H1 (cell line): Measurements from ENCODE around the gene KHDC4. TPM values are rescaled to one million over a fixed set of nuclear protein-coding genes. Genes with fewer than 3 reads are reported as not detected.

Source experiments
- CTCF ChIA-PET: fragments of 300-600 bp; sonication (Branson Sonifier 250); formaldehyde crosslinking; loops from one replicate; lab custom pipeline; 2021; ENCODE audit not compliant: partially characterized antibody; lab: Charles Lee
- POLR2A ChIA-PET: fragments of 300-600 bp; sonication (Branson Sonifier 250); formaldehyde crosslinking; loops from one replicate; lab custom pipeline; 2021; ENCODE audit warnings: inconsistent platforms; ENCODE audit not compliant: partially characterized antibody; lab: Charles Lee
- DNase-seq, 2 experiments: peaks; one replicate each; pipeline versions ENCODE4 v3.0.0 to v3.0.0-alpha.2; 2010 to 2022; ENCODE audit warnings: low spot score in 2 of 2, low read depth in 1 of 2, mixed read lengths in 1 of 2
- FAIRE-seq: peaks from 2 replicates; lab custom pipeline; 2011; peaks lifted over from hg19 to GRCh38; lab: Jason Lieb, UNC
- H2AFZ ChIP-seq: 2 replicates; pipeline ENCODE4 v1.8.1; 2012; ENCODE audit warnings: low read length, inconsistent platforms
- H2AK5ac ChIP-seq: 2 replicates; pipeline ENCODE4 v1.6.1; 2013; ENCODE audit warnings: low read depth, low read length
- H2BK120ac ChIP-seq: replicated peaks from 2 replicates; pipeline ENCODE3; 2013; ENCODE audit warnings: low read depth, low read length, inconsistent platforms
- H2BK12ac ChIP-seq: 2 replicates; pipeline ENCODE4 v1.6.1; 2013; ENCODE audit warnings: low read depth, low read length
- H2BK15ac ChIP-seq: 2 replicates; pipeline ENCODE4 v1.6.1; 2013; ENCODE audit warnings: low read length
- H2BK20ac ChIP-seq: 2 replicates; pipeline ENCODE4 v1.6.1; 2013; ENCODE audit warnings: low read length
- H2BK5ac ChIP-seq: 2 replicates; pipeline ENCODE4 v1.6.1; 2013; ENCODE audit warnings: low read depth, low read length
- H3K14ac ChIP-seq: 2 replicates; pipeline ENCODE4 v1.6.1; 2013; ENCODE audit warnings: inconsistent platforms; ENCODE audit not compliant: insufficient read length
- H3K18ac ChIP-seq: 2 replicates; pipeline ENCODE4 v1.6.1; 2013; ENCODE audit warnings: low read length; ENCODE audit errors: extremely low read depth
- H3K23ac ChIP-seq: 2 replicates; pipeline ENCODE4 v1.6.1; 2013; ENCODE audit warnings: inconsistent platforms; ENCODE audit not compliant: insufficient read length
- H3K23me2 ChIP-seq: 2 replicates; pipeline ENCODE4 v1.6.1; 2013; ENCODE audit warnings: low read depth, low read length
- H3K27ac ChIP-seq: 2 replicates; pipeline ENCODE4 v1.6.1; 2011; ENCODE audit warnings: low read depth, low read length, inconsistent platforms
- H3K27me3 ChIP-seq, 4 experiments: replicated peaks in 1 of 4; 1 replicate in 1 of 4; 2 replicates in 3 of 4; pipeline versions ENCODE4 v1.6.1 to v1.8.1; 2011 to 2013; ENCODE audit warnings: low read length in 3 of 4, mild to moderate bottlenecking in 3 of 4, inconsistent platforms in 2 of 4, mixed read lengths in 2 of 4, moderate library complexity in 1 of 4; ENCODE audit not compliant: control insufficient read depth in 3 of 4, insufficient read depth in 3 of 4; ENCODE audit errors: extremely low read depth in 1 of 4
- H3K36me3 ChIP-seq, 4 experiments: 2 replicates each; pipeline versions ENCODE4 v1.6.1 to v1.8.1; 2011 to 2013; ENCODE audit warnings: mild to moderate bottlenecking in 4 of 4, low read length in 3 of 4, moderate library complexity in 2 of 4, control low read depth in 1 of 4, inconsistent platforms in 1 of 4; ENCODE audit not compliant: insufficient read depth in 4 of 4, control insufficient read depth in 2 of 4
- H3K4ac ChIP-seq: replicated peaks from 2 replicates; pipeline ENCODE3; 2013; ENCODE audit warnings: low read length, low read depth, mixed read lengths, inconsistent platforms; ENCODE audit not compliant: insufficient read length
- H3K4me1 ChIP-seq, 4 experiments: replicated peaks in 1 of 4; 1 replicate in 1 of 4; 2 replicates in 3 of 4; pipeline versions ENCODE4 v1.6.1 to v1.8.1; 2011 to 2013; ENCODE audit warnings: low read length in 3 of 4, inconsistent platforms in 2 of 4, mixed read lengths in 1 of 4; ENCODE audit not compliant: insufficient read depth in 4 of 4, control insufficient read depth in 3 of 4
- H3K4me2 ChIP-seq, 2 experiments: 2 replicates each; pipeline versions ENCODE4 v1.6.1 to v1.8.1; 2011 to 2013; ENCODE audit warnings: low read depth in 2 of 2, low read length in 2 of 2, control low read depth in 1 of 2, inconsistent platforms in 1 of 2, mild to moderate bottlenecking in 1 of 2; ENCODE audit not compliant: insufficient read depth in 1 of 2
- H3K4me3 ChIP-seq, 4 experiments: fragments of 200-600, 300-600 bp in 1 of 4; sonication (generic), shearing (Covaris generic), sonication (Bioruptor Twin) in 1 of 4; 2 replicates each; pipeline versions ENCODE4 v1.5.1 to v1.8.1; 2011 to 2016; ENCODE audit warnings: low read length in 4 of 4, low read depth in 3 of 4, control low read depth in 2 of 4, inconsistent platforms in 2 of 4, mild to moderate bottlenecking in 2 of 4, mixed read lengths in 1 of 4, moderate library complexity in 1 of 4; ENCODE audit not compliant: insufficient read depth in 2 of 4; ENCODE audit errors: extremely low read depth in 1 of 4
- H3K56ac ChIP-seq: replicated peaks from 2 replicates; pipeline ENCODE3; 2013; ENCODE audit warnings: low read depth, mild to moderate bottlenecking, mixed read lengths, low read length, inconsistent platforms; ENCODE audit not compliant: insufficient read length
- H3K79me1 ChIP-seq: 2 replicates; pipeline ENCODE4 v1.6.1; 2013; ENCODE audit warnings: low read depth, low read length, control low read depth
- H3K79me2 ChIP-seq, 2 experiments: 2 replicates each; pipeline versions ENCODE4 v1.6.1 to v1.8.1; 2012 to 2013; ENCODE audit warnings: low read length in 2 of 2, mild to moderate bottlenecking in 2 of 2, inconsistent platforms in 1 of 2; ENCODE audit not compliant: insufficient read depth in 2 of 2, control insufficient read depth in 1 of 2
- H3K9ac ChIP-seq, 4 experiments: replicated peaks in 1 of 4; 1 replicate in 1 of 4; 2 replicates in 3 of 4; pipeline versions ENCODE4 v1.6.1 to v1.8.1; 2011 to 2013; ENCODE audit warnings: low read depth in 3 of 4, low read length in 3 of 4, control low read depth in 2 of 4, mild to moderate bottlenecking in 2 of 4, moderate library complexity in 2 of 4, inconsistent platforms in 1 of 4; ENCODE audit errors: extremely low read depth in 1 of 4
- H3K9me3 ChIP-seq, 2 experiments: 2 replicates each; pipeline versions ENCODE4 v1.6.1 to v1.8.1; 2012 to 2013; ENCODE audit warnings: mild to moderate bottlenecking in 2 of 2, moderate library complexity in 2 of 2, control low read depth in 1 of 2, inconsistent platforms in 1 of 2, low read depth in 1 of 2, low read length in 1 of 2, mixed read lengths in 1 of 2; ENCODE audit not compliant: insufficient read depth in 2 of 2
- H4K20me1 ChIP-seq, 2 experiments: replicated peaks in 1 of 2; 2 replicates each; pipeline versions ENCODE3 to v1.8.1; 2011 to 2013; ENCODE audit warnings: inconsistent platforms in 2 of 2, low read length in 2 of 2, mild to moderate bottlenecking in 1 of 2; ENCODE audit not compliant: insufficient read depth in 2 of 2, control insufficient read depth in 1 of 2
- H4K5ac ChIP-seq: 2 replicates; pipeline ENCODE4 v1.6.1; 2013; ENCODE audit warnings: low read length, low read depth, mixed read lengths, inconsistent platforms; ENCODE audit not compliant: insufficient read length
- H4K8ac ChIP-seq: 2 replicates; pipeline ENCODE4 v1.8.0; 2013; ENCODE audit warnings: mild to moderate bottlenecking, moderate library complexity, low read length, inconsistent platforms; ENCODE audit not compliant: insufficient read depth; ENCODE audit errors: extremely low read depth
- H4K91ac ChIP-seq: replicated peaks from 2 replicates; pipeline ENCODE3; 2013; ENCODE audit warnings: low read length, mixed read lengths, inconsistent platforms; ENCODE audit not compliant: insufficient read length
- ASH2L ChIP-seq: fragments of 200-600, 300-600 bp; sonication (generic); IDR thresholded peaks from one replicate; pipeline ENCODE4 v1.7.1; 2017; ENCODE audit warnings: low read length
- BRCA1 ChIP-seq: IDR thresholded peaks from 2 replicates; pipeline ENCODE4 v1.6.1; 2012; ENCODE audit warnings: low read depth, low read length, improper control_type of control experiment
- JUN ChIP-seq: IDR thresholded peaks from 2 replicates; pipeline ENCODE4 v1.6.1; 2011; ENCODE audit warnings: low read depth, mild to moderate bottlenecking, improper control_type of control experiment, low read length
- POLR2A ChIP-seq, 2 experiments: IDR thresholded peaks; 1 replicate in 1 of 2; 2 replicates in 1 of 2; pipeline ENCODE4 v1.6.1; 2011; ENCODE audit warnings: low read depth in 2 of 2, low read length in 2 of 2, mild to moderate bottlenecking in 2 of 2; ENCODE audit errors: control extremely low read depth in 1 of 2
- RNF2 ChIP-seq: fragments of 200-900, 300-1000 bp; sonication (generic); IDR thresholded peaks from 2 replicates; pipeline ENCODE4 v1.7.1; 2016; ENCODE audit warnings: borderline replicate concordance, low read depth, mild to moderate bottlenecking, antibody characterized with exemption, low read length; ENCODE audit not compliant: poor library complexity, severe bottlenecking; ENCODE audit errors: missing control alignments
- TAF7 ChIP-seq: optimal IDR thresholded peaks from 2 replicates; pipeline ENCODE3; 2011; ENCODE audit warnings: low read depth, mild to moderate bottlenecking, inconsistent platforms, low read length, moderate library complexity, borderline replicate concordance
- YY1 ChIP-seq: IDR thresholded peaks from 2 replicates; pipeline ENCODE4 v1.6.1; 2011; ENCODE audit warnings: low read depth, mild to moderate bottlenecking, low read length
- WGBS, 2 experiments: shearing (Covaris generic) in 1 of 2; methylation state at CpG; one replicate each; pipeline versions ENCODE4 v1.1.6 to v1.1.7; 2013 to 2015; ENCODE audit warnings: low lambda C conversion rate in 2 of 2, mixed read lengths in 2 of 2, inconsistent platforms in 1 of 2, low coverage in 1 of 2, missing lambda C conversion rate in 1 of 2; ENCODE audit not compliant: insufficient replicate concordance in 2 of 2, insufficient coverage in 1 of 2, insufficient read length in 1 of 2; ENCODE audit errors: extremely low coverage in 1 of 2, missing lambda C conversion rate in 1 of 2; 5-methylcytosine and 5-hydroxymethylcytosine counted together
- polyA plus RNA-seq, 7 experiments: library from polyadenylated mRNA; depleted of rRNA in 3 of 7; stranded (reverse) in 5 of 7; unstranded in 2 of 7; fragments of >200 nt in 5 of 7; fragments of 200-250 nt in 2 of 7; gene quantifications; 1 replicate in 5 of 7; 2 replicates in 1 of 7; 4 replicates in 1 of 7; pipeline versions ENCODE4 v1.2.1 to v1.2.3, GENCODE V29; 2011 to 2013; ENCODE audit warnings: missing spikeins in 2 of 7, mixed read lengths in 2 of 7
- total RNA-seq: library from RNA; stranded (reverse); fragmentation: NEBNext Ultra II Directional; extraction: Animal tissue kit (Norgen Biotek cat#: 25700); gene quantifications from 2 replicates; pipeline ENCODE4 v1.2.1, GENCODE V29; 2021
- TF ChIP-seq, protein P1 (sequence below): IDR thresholded peaks from 2 replicates; pipeline ENCODE4 v1.6.1; 2011; ENCODE audit warnings: low read length, improper control_type of control experiment
- TF ChIP-seq, protein P2 (sequence below): IDR thresholded peaks from 2 replicates; pipeline ENCODE4 v1.6.1; 2011; ENCODE audit warnings: low read depth, mild to moderate bottlenecking, low read length; ENCODE audit not compliant: insufficient read depth

KHDC4 gene
- total and polyA plus RNA-seq, 2 of the 8 experiments (the other 6 are each of a cell fraction or from before 2014, with no cell fraction given), result 56.6 to 81.1 TPM

DNA sequence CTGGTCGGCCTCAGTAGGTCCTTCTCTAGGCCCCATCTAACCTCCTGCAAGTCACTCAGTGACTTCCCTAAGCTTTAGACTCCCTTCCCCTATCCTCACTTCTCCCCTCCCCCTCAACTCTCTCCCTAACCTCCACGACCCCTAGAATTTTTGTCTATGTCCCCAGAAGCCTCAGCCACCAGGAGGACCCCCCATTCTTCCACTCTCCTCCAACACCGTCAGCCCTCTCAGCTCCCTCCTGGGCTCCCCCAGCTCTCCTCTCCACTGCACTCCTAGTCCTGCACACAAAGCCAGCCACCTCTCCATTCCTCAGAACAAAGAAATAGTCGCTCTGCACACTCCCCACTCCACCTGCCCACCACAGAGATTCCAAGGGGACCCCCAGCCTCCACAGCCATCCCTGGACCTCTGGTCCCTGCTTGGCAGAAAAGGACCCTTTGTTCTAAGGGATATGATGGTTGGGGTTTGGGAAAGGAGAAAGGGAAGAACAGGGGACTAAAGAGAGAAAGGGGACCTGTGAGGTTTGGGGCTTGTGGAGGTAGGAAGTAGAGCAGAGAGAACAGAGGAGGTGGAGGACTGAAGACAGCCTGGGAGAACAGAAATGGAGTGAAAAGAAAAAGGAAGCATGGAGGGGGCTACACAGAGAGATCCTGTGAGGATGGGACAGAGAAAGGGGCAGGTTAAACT lies 41.3 kb upstream of the KHDC4 start:
- H3K36me3 ChIP-seq, result peaks cover 0 to 3% (median 0%) of the 10 kb centered on the region in 4 experiments; a peak in 1 of 8 replicates
- no peaks in the 10 kb centered on the region for H3K9me3 ChIP-seq
- no peak overlapping the region for H3K56ac ChIP-seq
- H3K4me2 ChIP-seq, result peak overlapping the region; percentile 93 to 99
- H3K79me1 ChIP-seq, result peaks cover 27% of the 10 kb centered on the region
- H4K5ac ChIP-seq, result peak overlapping the region; percentile 5
- WGBS, 2 experiments, result 40% methylated on average over 4 of the region's 4 CpGs; no CpG with 5 or more reads in 1 of the 2 experiments
- no peak overlapping the region for H2AFZ ChIP-seq
- peak overlapping the region; percentile 38 for H3K4ac ChIP-seq
- peak overlapping the region; percentile 77 to 97 (median 90); a peak in 7 of 8 replicates for H3K4me3 ChIP-seq
- H3K79me2 ChIP-seq, result peaks cover 42 to 72% of the 10 kb centered on the region in 2 experiments
- H3K27ac ChIP-seq, result no peak overlapping the region
- H3K23ac ChIP-seq, result no peak overlapping the region
- no peak for DNase-seq
- H3K4me1 ChIP-seq, result peaks cover 24 to 48% (median 35%) of the 10 kb centered on the region in 4 experiments
- H2BK20ac ChIP-seq, result peak overlapping the region; percentile 32; the same call in 1 of the 2 replicates
- H2BK12ac ChIP-seq, result peak overlapping the region; percentile 80; the same call in 1 of the 2 replicates
- FAIRE-seq, result no peak
- H2BK5ac ChIP-seq, result 0 out of 2 replicates have a peak overlapping the region, but pooled peaks have one; percentile 44
- no peak overlapping the region for H2BK120ac ChIP-seq
- H3K9ac ChIP-seq, result no peak overlapping the region; a peak in 3 of 7 replicates
- 0 out of 2 replicates have a peak overlapping the region, but pooled peaks have one; percentile 46 for H2BK15ac ChIP-seq
- H4K8ac ChIP-seq, result no peak overlapping the region
- H3K27me3 ChIP-seq, result no peaks in the 10 kb centered on the region
- POLR2A ChIA-PET, result interaction anchor here (0.8 to 19.2 kb wide), 18 partner anchors 4 to 270 kb away, joined by 3 to 282 read pairs (median 4); partner anchors contain the start of genes ARHGEF2, KHDC4, LAMTOR2 and PMF1
- H3K14ac ChIP-seq, result no peak overlapping the region
- H3K18ac ChIP-seq, result peak overlapping the region; percentile 85; the same call in 1 of the 2 replicates
- no peak overlapping the region for H2AK5ac ChIP-seq
- peaks cover 25% of the 10 kb centered on the region for H3K23me2 ChIP-seq
- CTCF ChIA-PET, result interaction anchor here (0.5 to 9.6 kb wide), 28 partner anchors 8 to 729 kb away, joined by 3 to 126 read pairs (median 4); partner anchors contain the start of genes MEX3A and RAB25
- no peak overlapping the region for H4K91ac ChIP-seq
- peaks cover 23 to 27% of the 10 kb centered on the region in 2 experiments for H4K20me1 ChIP-seq
- TF ChIP-seq TAF7 (no peak), POLR2A (IDR thresholded peaks at IDR 0.05; ENCODE audit: control extremely low read depth in 1 of 2, low read depth in 2 of 2, low read length in 2 of 2) (peak in 1 of 2 experiments; percentile 19; a peak in 1 of 3 replicates), ASH2L (peak; percentile 12), RNF2 (no peak), JUN (no peak), BRCA1 (no peak), YY1 (no peak)
- TF ChIP-seq, protein P1, sequence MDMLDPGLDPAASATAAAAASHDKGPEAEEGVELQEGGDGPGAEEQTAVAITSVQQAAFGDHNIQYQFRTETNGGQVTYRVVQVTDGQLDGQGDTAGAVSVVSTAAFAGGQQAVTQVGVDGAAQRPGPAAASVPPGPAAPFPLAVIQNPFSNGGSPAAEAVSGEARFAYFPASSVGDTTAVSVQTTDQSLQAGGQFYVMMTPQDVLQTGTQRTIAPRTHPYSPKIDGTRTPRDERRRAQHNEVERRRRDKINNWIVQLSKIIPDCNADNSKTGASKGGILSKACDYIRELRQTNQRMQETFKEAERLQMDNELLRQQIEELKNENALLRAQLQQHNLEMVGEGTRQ, result no peak
- TF ChIP-seq, protein P2, sequence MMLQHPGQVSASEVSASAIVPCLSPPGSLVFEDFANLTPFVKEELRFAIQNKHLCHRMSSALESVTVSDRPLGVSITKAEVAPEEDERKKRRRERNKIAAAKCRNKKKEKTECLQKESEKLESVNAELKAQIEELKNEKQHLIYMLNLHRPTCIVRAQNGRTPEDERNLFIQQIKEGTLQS, result no peak
